ENCODE measurements around the gene RCAN2. TPM values are rescaled to one million over a fixed set of nuclear protein-coding genes. Genes with fewer than 3 reads are reported as not detected.

The RCAN2 gene
- total RNA-seq, 1 experiment from 2014 or later: 0.05 TPM

- Histone ChIP-seq H3K4me3 (ENCODE audit: low read depth in 2 of 2, low read length in 2 of 2) (no peak overlapping the region), H3K4me1 (ENCODE audit: control insufficient read depth, insufficient read depth, low read length) (no peaks in the 10 kb centered on the region), H3K36me3 (ENCODE audit: control insufficient read depth, insufficient read depth, low read length) (no peaks in the 10 kb centered on the region), H3K27ac (ENCODE audit: low read length) (no peak overlapping the region), H3K27me3 (ENCODE audit: control insufficient read depth, insufficient read depth, low read length) (no peaks in the 10 kb centered on the region), H3K9me3 (ENCODE audit: control insufficient read depth, insufficient read depth, low read depth, low read length) (no peaks in the 10 kb centered on the region)
- TF ChIP-seq CTCF (IDR thresholded peaks at IDR 0.05) (peak; percentile 74; the same call in 1 of the 2 replicates), TCF7L2 (IDR thresholded peaks at IDR 0.05; ENCODE audit: low read depth, low read length) (no peak), POLR2AphosphoS5 (IDR thresholded peaks at IDR 0.05; ENCODE audit: low read depth, low read length) (no peak)
- ATAC-seq (no peak), DNase-seq (ENCODE audit: low read depth, low spot score) (peak; percentile 25)
- ChIA-PET POLR2A (no interaction called here), CTCF (no interaction called here)
- in situ Hi-C loops (cut with HindIII; ENCODE audit: low pct_unique_long_range_greater_than_20kb, low sequenced_read_pairs): no loop called here
- intact Hi-C loops (cut with micrococcal nuclease; ENCODE audit: unreplicated experiment): loop anchor here (2.0 to 5.0 kb wide), 3 partner anchors 207 to 571 kb away; no protein-coding TSS in a partner anchor
- no TSS peak for BruUV-seq (replicated peaks)
Observed at GRCh38 chr6:46419576-46420002, 71.7 kb downstream of the RCAN2 start.

GRCh38 chr6:46414398-46414797 lies 76.9 kb downstream of the RCAN2 start:
- TF ChIP-seq POLR2AphosphoS5 (IDR thresholded peaks at IDR 0.05; ENCODE audit: low read depth, low read length) (no peak), SIN3A (IDR thresholded peaks at IDR 0.05; ENCODE audit: borderline replicate concordance, insufficient read depth, low read depth, low read length) (no peak), REST (IDR thresholded peaks at IDR 0.05; ENCODE audit: insufficient read depth in 1 of 2, low read depth in 2 of 2, low read length in 1 of 2) (no peak), CTCF (IDR thresholded peaks at IDR 0.05) (no peak), TCF7L2 (IDR thresholded peaks at IDR 0.05; ENCODE audit: low read depth, low read length) (no peak)

More at GRCh38 chr6:46414398-46414797, 76.9 kb downstream of the RCAN2 start:
- intact Hi-C loops (cut with micrococcal nuclease; ENCODE audit: unreplicated experiment): no loop called here
- no peak overlapping the region for H3K4me3 ChIP-seq (ENCODE audit: low read depth in 2 of 2, low read length in 2 of 2)
- POLR2A ChIA-PET: no interaction called here
- H3K4me1 ChIP-seq (ENCODE audit: control insufficient read depth, insufficient read depth, low read length): no peaks in the 10 kb centered on the region
- no peak overlapping the region for H3K27ac ChIP-seq (ENCODE audit: low read length)
- no peaks in the 10 kb centered on the region for H3K27me3 ChIP-seq (ENCODE audit: control insufficient read depth, insufficient read depth, low read length)
- in situ Hi-C loops (cut with HindIII; ENCODE audit: low pct_unique_long_range_greater_than_20kb, low sequenced_read_pairs): no loop called here
- H3K9me3 ChIP-seq (ENCODE audit: control insufficient read depth, insufficient read depth, low read depth, low read length): no peaks in the 10 kb centered on the region
- BruUV-seq (replicated peaks): no TSS peak
- H3K36me3 ChIP-seq (ENCODE audit: control insufficient read depth, insufficient read depth, low read length): no peaks in the 10 kb centered on the region
- CTCF ChIA-PET: no interaction called here
- DNase-seq (ENCODE audit: low read depth, low spot score): no peak
- no peak for ATAC-seq
